Testis (tissue), 3 donors: Measurements from ENCODE around the gene TFAP2E. TPM values are rescaled to one million over a fixed set of nuclear protein-coding genes. Genes with fewer than 3 reads are reported as not detected.

Experiments used
- DNase-seq: peaks from one replicate; pipeline ENCODE4 v3.0.0-alpha.2; 2019
- H3K27ac ChIP-seq, 2 donors: fragments of 200-600 bp; sonication (generic); one replicate each; pipeline ENCODE4 v1.5.1; 2019
- H3K27me3 ChIP-seq: fragments of 200-600 bp; sonication (generic); one replicate; pipeline ENCODE4 v1.5.1; 2019
- H3K36me3 ChIP-seq: fragments of 200-600 bp; sonication (generic); one replicate; pipeline ENCODE4 v1.5.1; 2017; ENCODE audit warnings: low read depth; ENCODE audit errors: missing control alignments
- H3K4me1 ChIP-seq: fragments of 200-600 bp; sonication (generic); one replicate; pipeline ENCODE4 v1.5.1; 2019
- H3K4me3 ChIP-seq, 2 donors: fragments of 200-600 bp; sonication (generic); one replicate each; pipeline ENCODE4 v1.5.1; 2017 to 2019
- H3K9me3 ChIP-seq: fragments of 200-600 bp; sonication (generic); one replicate; pipeline ENCODE4 v1.5.1; 2017
- POLR2A ChIP-seq: fragments of 450-650 bp; IDR thresholded peaks from one replicate; pipeline ENCODE4 v1.6.1; 2017; ENCODE audit warnings: antibody characterized with exemption, mild to moderate bottlenecking, moderate library complexity
- WGBS, 2 donors: methylation state at CpG; one replicate each; pipeline ENCODE4 v1.1.5; 2018; 5-methylcytosine and 5-hydroxymethylcytosine counted together
- intact Hi-C: fragments of 100-400 bp; cut with DNase I; formaldehyde crosslinking; loops from one replicate; pipeline ENCODE4 v1.15.1; 2023; ENCODE audit warnings: low total_unique reads
- polyA plus RNA-seq: library from polyadenylated mRNA; stranded (reverse); fragments of 350-450 nt; fragmentation: Illumina TruSeq; extraction: RNeasy Lipid Tissue Mini Kit (QIAGEN cat#74804); gene quantifications from one replicate; pipeline ENCODE4 v1.2.3, GENCODE V29; 2014; ENCODE audit warnings: low read depth, low replicate concordance; ENCODE audit not compliant: insufficient read depth
- total RNA-seq, 2 donors: library from RNA; depleted of rRNA; stranded (reverse); fragments of >200 nt; gene quantifications; one replicate each; pipeline ENCODE4 v1.2.3, GENCODE V29; 2016
- TF ChIP-seq, protein P1 (sequence below), 3 experiments: fragments of 450-650 bp in 2 of 3; fragments of 200-600 bp in 1 of 3; sonication (generic) in 1 of 3; IDR thresholded peaks; one replicate each; pipeline ENCODE4 v1.5.1; 2016 to 2019; ENCODE audit warnings: antibody characterized with exemption in 3 of 3, mild to moderate bottlenecking in 2 of 3, moderate library complexity in 1 of 3

The TFAP2E gene
- total and polyA plus RNA-seq, 3 donors from 2014 or later, result 1.9 to 4.0 (median 1.9) TPM

DNA sequence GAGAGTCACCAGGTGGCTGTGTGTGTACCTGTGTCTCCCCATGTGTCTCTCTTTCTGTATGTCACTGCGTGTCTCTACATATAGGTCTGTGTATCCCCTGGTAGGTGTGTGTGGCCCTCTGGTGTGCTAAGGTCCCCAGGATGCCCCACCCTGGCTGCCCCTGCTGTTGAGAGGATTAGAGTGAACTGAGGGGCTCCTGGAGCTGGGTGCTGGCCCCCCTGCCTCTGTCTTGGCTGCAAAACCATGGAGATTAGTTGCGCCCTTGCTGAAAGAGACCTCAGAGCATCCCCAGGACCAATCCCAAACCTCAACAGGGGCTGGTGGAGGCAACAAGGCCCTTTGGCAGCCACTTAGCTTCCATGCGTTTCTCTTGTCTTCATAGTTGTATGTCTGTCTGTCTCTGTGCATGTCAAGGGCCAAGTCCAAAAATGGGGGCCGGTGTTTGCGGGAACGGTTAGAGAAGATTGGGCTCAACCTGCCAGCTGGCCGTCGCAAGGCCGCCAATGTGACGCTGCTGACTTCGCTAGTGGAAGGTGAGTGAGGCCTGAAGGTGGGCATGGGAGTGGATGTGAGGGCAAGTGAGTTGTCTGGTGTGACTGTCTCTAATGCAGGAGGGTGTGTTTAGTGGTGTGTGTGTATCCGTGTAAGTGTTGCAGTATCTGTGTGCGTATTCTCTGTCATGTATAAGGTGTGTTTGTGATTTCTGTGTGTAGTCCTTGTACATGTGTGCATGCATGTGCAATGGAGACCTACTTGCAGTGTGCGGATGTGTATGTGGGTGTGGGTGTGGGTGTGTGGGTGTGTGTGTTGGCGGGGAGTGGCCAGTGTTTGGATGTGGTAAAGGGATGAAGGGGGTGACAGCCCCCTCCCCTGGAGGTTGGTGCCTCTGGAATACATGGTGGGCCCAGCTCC lies 16.7 kb downstream of the TFAP2E start:
- H3K27ac ChIP-seq, result no peak overlapping the region
- 95% methylated on average over 14 to 15 of the region's 15 CpGs for WGBS, 2 donors
- intact Hi-C loops, result no loop called here

DNA sequence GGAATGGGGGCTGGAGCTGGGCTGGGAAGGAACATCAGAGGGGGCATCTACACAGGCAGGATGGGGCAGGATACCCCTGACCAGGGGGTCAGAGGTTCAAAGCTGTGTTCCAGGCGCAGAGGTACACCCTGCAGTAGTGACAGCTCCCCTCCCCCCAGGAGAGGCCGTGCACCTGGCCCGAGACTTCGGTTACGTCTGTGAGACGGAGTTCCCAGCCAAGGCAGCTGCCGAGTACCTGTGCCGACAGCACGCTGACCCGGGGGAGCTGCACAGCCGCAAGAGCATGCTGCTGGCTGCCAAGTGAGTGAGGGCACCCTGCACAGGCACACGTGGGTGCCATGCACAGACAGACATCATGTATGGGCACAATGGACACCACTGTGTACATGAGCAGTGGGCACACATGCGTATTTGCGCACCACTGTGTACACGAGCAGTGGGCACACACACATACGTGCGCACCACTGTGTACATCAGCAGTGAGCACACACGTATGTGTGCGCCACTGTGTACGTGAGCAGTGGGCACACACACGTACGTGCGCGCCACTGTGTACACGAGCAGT lies 17.4 kb downstream of the TFAP2E start:
- Histone ChIP-seq H3K36me3 (no peaks in the 10 kb centered on the region), H3K4me3 (no peak overlapping the region), H3K27ac (no peak overlapping the region), H3K9me3 (no peaks in the 10 kb centered on the region), H3K4me1 (no peaks in the 10 kb centered on the region), H3K27me3 (no peaks in the 10 kb centered on the region)
- TF ChIP-seq, protein P1, sequence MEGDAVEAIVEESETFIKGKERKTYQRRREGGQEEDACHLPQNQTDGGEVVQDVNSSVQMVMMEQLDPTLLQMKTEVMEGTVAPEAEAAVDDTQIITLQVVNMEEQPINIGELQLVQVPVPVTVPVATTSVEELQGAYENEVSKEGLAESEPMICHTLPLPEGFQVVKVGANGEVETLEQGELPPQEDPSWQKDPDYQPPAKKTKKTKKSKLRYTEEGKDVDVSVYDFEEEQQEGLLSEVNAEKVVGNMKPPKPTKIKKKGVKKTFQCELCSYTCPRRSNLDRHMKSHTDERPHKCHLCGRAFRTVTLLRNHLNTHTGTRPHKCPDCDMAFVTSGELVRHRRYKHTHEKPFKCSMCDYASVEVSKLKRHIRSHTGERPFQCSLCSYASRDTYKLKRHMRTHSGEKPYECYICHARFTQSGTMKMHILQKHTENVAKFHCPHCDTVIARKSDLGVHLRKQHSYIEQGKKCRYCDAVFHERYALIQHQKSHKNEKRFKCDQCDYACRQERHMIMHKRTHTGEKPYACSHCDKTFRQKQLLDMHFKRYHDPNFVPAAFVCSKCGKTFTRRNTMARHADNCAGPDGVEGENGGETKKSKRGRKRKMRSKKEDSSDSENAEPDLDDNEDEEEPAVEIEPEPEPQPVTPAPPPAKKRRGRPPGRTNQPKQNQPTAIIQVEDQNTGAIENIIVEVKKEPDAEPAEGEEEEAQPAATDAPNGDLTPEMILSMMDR (IDR thresholded peaks at IDR 0.05), result no peak
- no peak for TF ChIP-seq POLR2A
- WGBS, 2 donors, result 89 to 90% methylated on average over 14 to 25 of the region's 25 CpGs
- DNase-seq, result no peak
- intact Hi-C loops, result no loop called here

More for the DNA sequence above, 16.7 kb downstream of the TFAP2E start:
- no peak overlapping the region for H3K4me3 ChIP-seq
- H3K4me1 ChIP-seq, result no peaks in the 10 kb centered on the region
- no peak for TF ChIP-seq POLR2A
- TF ChIP-seq, protein P1 (IDR thresholded peaks at IDR 0.05), result no peak
- H3K36me3 ChIP-seq, result no peaks in the 10 kb centered on the region
- no peak for DNase-seq
- H3K27me3 ChIP-seq, result no peaks in the 10 kb centered on the region
- no peaks in the 10 kb centered on the region for H3K9me3 ChIP-seq

DNA sequence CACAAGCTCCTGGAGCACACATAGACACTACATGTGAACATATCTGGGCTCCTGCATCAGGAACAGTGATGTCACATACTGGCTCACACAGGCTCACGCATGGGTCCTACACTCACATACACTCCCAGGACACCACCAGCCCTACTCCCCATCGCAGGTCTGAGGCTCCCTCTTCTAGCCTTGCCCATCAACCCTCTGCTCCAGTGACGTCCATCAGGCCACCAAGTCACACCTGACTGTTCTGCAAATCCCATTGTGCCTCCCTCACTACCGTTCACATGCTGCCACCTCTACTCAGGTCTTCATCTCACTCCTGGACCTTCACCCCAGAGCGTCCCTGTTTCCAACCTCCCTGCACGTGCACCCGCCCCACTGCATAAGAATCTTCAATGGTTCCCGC lies 18.1 kb downstream of the TFAP2E start:
- 86 to 94% methylated on average over 8 of the region's 8 CpGs for WGBS, 2 donors
- Histone ChIP-seq H3K36me3 (no peaks in the 10 kb centered on the region), H3K4me3 (no peak overlapping the region), H3K27ac (no peak overlapping the region), H3K4me1 (no peaks in the 10 kb centered on the region), H3K9me3 (no peaks in the 10 kb centered on the region), H3K27me3 (no peaks in the 10 kb centered on the region)
- intact Hi-C loops, result no loop called here
- no peak for DNase-seq
- no peak for TF ChIP-seq POLR2A
- TF ChIP-seq, protein P1 (IDR thresholded peaks at IDR 0.05), result no peak

DNA sequence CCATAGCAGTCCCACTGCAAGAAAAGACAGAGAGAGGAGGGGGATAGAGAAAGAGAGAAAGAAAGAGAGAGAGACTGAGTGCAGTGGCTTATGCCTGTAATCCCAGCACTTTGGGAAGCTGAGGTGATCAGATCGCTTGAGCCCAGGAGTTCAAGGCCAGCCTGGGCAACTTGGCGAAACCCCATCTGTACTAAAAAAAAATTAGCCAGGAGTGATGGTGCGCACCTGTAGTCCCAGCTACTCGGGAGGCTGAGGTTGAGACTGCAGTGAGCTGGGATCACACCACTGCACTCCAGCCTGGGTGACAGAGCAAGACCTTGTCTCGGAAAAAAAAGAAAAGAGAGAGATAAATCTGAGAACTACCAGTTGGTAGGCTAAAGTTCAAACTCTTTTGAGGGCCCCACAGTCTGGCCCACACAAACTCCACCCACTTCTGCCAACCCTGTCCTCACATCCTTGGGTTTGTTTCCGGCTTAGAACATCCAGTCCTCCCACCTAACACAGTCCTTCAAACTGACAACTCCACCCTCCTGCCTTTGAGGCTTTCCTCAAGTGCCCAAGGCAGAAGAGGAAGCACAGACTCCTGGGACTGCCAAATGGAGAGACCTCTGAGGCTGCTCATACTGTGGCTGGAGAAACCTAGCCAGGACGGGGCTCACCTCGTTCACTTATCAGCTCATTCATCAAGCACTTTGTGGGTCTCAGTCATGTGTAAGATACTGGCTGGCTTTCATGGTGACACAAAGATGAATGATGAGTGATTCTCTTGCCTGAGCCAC lies 20.1 kb downstream of the TFAP2E start:
- WGBS, 2 donors, result 75 to 83% methylated on average over 8 of the region's 8 CpGs
- no peaks in the 10 kb centered on the region for H3K27me3 ChIP-seq
- TF ChIP-seq, protein P1 (IDR thresholded peaks at IDR 0.05), result no peak
- TF ChIP-seq POLR2A, result no peak
- no peaks in the 10 kb centered on the region for H3K4me1 ChIP-seq
- H3K4me3 ChIP-seq, result no peak overlapping the region
- H3K27ac ChIP-seq, result no peak overlapping the region
- no peaks in the 10 kb centered on the region for H3K36me3 ChIP-seq
- H3K9me3 ChIP-seq, result no peaks in the 10 kb centered on the region
- no peak for DNase-seq
- intact Hi-C loops, result no loop called here
